ENCODE results near the gene GIPC3. TPM values are rescaled to one million over a fixed set of nuclear protein-coding genes. Genes with fewer than 3 reads are reported as not detected.
"Not testable (repeated sequence)": the region's sequence is repeated elsewhere in the genome, so short reads cannot be mapped to it uniquely, and the experiment has no call there.

Gene GIPC3
- total RNA-seq, 1 donor from 2014 or later: 1.8 TPM

DNA sequence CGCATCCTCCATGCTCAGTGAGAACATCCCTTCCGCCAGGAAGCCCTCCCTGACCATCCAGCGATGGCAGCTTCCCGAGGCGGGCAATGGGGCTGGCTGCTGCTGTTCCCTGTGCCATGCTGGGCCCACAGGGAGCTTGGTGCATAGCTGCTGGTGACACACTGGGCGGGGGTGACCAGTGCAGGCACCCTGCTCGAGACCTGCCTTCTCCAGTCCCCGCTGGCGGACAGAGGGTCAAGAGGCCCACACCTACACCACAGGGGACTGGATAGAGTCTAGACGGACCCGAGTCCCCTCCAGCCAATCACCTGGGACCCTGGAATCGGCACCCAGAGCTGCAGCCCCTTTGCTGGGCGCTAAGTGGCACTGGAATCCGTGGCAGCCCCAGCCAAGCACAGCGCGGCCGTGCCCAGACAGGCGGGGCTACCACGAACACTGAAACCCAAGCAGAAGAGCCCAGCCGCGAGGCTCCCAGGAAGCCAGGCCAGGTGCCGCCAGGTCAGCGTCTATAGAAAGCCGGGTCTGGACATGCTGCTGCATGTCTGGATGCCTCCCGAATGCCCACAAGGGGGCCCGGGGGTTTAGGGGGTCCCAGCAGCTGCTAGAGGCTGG, 30.4 kb downstream of the GIPC3 start:
- no peak for DNase-seq (ENCODE audit: low spot score)

DNA sequence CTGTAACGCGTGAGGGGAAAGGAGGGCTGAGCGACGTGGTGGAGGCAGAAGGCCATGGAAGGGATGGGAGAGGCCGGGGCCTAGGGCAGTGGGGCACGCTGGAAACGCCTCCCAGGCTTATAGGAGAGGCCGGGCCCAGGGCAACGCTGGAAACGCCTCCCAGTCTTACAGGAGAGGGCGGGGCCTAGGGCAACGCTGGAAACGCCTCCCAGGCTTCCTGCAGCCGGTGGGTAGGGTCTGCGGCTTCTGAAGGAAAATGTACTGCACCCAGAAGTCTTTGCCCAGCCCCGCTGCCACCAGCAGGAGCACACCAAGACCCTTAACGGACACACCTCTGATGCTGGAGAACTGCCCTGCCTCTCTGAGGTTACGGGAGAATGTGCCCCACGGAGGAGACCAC, 32.2 kb downstream of the GIPC3 start:
- no peak for DNase-seq (ENCODE audit: low spot score)

- no peak for DNase-seq (ENCODE audit: low spot score)
Observed at GRCh38 chr19:3618144-3618810, 33.0 kb downstream of the GIPC3 start.

GRCh38 chr19:3618811-3619630, 33.7 kb downstream of the GIPC3 start:
- no peak for DNase-seq (ENCODE audit: low spot score)

DNA sequence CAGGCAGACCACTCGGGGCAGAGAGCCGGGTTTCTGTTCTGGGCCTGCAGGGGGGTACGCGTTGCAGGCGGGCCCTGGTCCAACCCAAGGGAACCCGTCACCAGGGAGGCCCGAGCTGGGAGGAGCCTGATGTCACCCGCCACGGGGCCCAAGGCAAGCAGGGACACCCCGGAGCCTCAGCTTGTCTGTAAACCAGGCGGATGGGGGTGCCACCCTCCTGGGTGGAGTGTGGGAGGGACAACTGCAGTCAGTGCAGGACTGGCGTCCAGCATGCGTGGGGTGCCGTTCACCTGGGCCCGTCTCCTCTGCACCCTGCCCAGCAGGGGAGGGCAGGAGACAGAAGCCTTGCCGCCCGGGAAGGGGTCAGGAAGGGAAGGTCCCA, 34.3 kb downstream of the GIPC3 start:
- no peak for DNase-seq (ENCODE audit: low spot score)

GRCh38 chr19:3620145-3620816, 35.0 kb downstream of the GIPC3 start:
- DNase-seq (ENCODE audit: low spot score): no peak

DNA sequence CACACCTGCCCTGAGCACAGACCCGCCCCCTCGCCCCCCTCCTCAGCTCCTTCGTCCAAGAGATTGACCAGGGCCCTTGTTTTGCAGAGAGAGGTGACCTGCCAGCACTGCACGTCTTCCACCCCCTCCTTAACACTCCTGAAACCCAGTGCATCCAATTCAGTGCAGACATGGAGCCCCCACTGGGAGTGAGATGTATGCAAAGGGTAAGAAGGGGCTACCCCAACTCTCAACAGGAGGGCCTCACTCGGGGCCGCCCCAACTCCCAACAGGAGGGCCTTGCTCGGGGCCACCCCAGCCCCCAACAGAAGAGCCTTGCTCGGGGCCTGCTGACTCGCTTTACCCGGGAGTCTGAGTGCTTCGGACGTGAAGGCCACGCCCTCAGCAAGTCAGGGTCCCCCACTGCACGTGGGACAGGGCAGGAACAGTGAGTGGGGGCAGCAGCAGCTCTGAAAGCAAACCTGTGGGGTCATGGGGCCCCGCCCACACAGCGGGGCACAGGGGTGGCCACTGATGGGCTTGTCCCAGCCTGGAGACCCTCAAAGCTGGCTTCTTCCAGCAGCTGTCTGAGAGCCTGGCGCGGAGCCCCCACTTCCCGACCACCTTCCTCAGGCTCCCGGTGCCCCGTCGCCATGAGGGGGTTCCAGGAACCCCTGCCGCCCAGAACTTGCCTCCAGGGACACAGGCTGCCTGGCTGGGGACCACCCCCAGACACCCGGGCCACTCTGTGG, 35.7 kb downstream of the GIPC3 start:
- DNase-seq (ENCODE audit: low spot score): no peak

GRCh38 chr19:3621689-3622088, 36.4 kb downstream of the GIPC3 start:
- no peak for DNase-seq (ENCODE audit: low spot score)

DNA sequence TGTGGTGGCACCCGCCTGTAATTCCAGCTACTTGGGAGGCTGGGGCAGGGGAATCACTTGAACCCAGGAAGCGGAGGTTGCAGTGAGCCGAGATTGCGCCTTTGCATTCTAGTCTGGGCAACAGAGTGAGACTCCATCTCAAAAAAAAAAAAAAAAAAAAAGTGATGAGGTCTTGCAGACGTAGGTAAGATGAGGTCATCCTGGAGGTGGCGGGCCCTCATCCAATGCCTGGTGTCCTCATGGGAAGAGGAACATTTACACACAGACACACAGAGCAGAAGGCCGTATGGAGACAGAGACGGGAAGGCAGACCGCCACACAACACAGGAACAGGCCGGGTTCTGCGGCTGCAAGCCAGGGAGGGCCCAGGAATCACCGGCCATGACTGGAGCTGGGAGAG, 36.9 kb downstream of the GIPC3 start:
- DNase-seq (ENCODE audit: low spot score): no peak

GRCh38 chr19:3623716-3624115, 38.4 kb downstream of the GIPC3 start:
- DNase-seq (ENCODE audit: low spot score): no peak

DNA sequence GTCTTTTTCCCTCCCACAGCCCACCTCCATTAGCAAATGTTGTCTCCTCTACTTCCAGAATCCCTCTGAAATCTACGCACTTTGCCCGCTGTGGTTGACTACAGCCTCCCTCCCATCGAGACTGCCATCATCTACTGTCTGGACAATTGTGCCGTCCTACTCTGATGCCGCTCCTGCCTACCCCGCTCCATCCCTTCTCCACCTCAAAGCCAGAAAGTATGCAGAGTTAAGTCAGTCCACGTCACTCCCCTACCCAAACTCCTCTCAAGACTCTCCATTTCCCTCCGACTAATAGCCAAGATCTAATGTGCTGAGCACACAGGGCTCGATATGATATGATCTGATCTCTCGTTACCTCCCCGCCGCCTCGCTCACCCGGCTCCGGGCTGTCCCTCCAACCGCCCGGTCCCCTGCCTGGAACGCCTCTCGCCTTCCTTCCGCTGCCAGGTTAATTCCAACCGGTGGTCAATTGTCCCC, 40.8 kb downstream of the GIPC3 start:
- no peak for DNase-seq (ENCODE audit: low spot score)

- DNase-seq (ENCODE audit: low spot score): peak; percentile 98
Observed at GRCh38 chr19:3626473-3627350, 41.4 kb downstream of the GIPC3 start, which contains the start of gene CACTIN. Gene CACTIN, minus strand, starts transcription at chr19:3626790. Its CDS starts 28 bp downstream, at chr19:3626762.

- DNase-seq (ENCODE audit: low spot score): no peak
Observed at GRCh38 chr19:3627351-3627723, 42.1 kb downstream of the GIPC3 start.

GRCh38 chr19:3628766-3629165, 43.5 kb downstream of the GIPC3 start:
- DNase-seq (ENCODE audit: low spot score): not testable (repeated sequence)

DNA sequence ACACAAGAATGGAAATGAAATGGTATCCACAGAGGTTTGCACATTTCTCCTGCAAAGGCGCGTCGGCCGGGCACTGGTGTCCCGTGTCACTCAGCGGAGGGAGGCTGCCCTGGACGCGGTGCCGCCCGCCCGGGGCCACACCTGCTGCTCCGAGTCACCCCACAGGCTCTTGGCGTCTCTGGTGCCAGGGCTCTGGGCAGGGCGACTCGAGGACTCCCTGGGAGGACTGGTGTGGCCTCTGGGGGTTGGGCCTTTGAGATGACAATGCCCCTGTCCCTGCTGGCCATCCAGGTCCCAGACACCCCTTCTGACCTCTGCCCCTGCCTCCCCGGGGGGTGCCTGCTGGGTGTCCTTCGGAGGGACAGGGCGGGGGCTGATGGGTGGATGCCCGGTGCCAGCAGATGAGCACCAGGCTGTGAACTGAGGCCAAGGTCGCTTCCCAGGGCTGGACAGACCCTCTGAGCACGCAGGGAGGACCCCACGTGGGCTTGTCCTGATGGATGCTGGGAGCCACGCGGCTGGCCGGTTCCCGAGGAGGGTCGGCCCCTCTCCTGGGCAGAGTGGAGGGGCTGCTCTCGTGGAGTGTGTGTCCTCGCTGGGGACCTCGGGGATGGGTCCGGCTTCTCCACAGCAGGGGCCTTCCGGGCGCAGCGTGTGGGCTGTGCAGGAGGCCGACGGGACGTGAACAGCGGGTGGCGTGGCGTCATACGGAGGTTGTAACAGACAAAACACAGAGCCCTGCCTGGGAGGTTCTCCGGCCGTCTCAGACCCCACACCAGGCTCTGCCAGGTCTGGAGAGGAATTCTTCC, 46.0 kb downstream of the GIPC3 start:
- DNase-seq (ENCODE audit: low spot score): no peak

DNA sequence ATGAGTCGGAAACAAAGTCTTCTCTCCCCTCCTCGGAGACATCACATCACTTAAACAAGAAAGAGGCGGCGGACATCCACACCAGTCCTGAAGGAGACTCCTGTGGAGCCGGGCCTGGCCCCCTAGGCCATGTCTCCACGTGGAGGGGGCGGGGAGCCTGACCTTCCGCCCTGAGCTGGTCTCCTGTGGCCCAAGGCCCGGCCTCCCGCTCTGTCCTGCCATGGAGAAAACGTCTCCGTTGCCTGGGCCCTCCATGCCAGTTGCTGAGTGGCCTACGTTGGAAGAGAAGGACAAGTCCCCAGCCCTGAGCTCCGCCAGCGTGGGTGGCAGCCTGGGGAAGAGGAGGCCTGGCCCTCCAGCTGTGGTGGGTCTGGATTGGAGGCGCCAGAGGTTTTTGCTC, 46.8 kb downstream of the GIPC3 start:
- no peak for DNase-seq (ENCODE audit: low spot score)

GRCh38 chr19:3632739-3633558, 47.7 kb downstream of the GIPC3 start:
- no peak for DNase-seq (ENCODE audit: low spot score)

DNA sequence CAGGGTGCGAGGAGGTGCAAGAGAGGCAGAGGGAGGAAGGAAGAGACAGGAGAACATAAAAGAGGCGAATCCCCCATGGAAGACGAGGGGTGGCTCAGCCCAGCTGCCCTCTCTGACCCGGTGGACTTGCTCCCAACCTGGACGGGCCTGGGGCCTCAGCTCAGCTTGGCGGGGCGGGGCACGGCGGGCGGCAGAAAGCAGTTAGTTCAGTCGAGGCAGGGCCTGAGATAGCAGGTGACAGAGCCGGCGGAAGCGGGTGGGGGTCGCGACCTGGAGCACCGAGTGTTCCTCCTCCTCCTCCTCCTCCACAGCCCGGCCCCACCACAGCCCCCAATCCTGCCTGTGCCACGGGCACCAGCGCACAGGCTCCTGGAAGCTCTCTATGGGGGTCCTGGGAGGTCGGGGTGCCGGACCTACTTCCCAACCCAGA, 48.3 kb downstream of the GIPC3 start:
- no peak for DNase-seq (ENCODE audit: low spot score)

Data from mesenteric fat pad (tissue), 1 donor.